ENCODE results near the gene FGGY.

- TF ChIP-seq GLIS2 (tag by site-specific recombination; IDR thresholded peaks at IDR 0.05) (no peak), ZNF670 (tag by site-specific recombination; IDR thresholded peaks at IDR 0.05; ENCODE audit: low read depth) (no peak), ZNF292 (tag by site-specific recombination; IDR thresholded peaks at IDR 0.05; ENCODE audit: borderline replicate concordance, low read depth) (no peak), ZNF830 (tag by site-specific recombination; IDR thresholded peaks at IDR 0.05; ENCODE audit: low read depth) (no peak), ZNF302 (tag by site-specific recombination; IDR thresholded peaks at IDR 0.05; ENCODE audit: low read depth) (no peak), ZNF791 (tag by site-specific recombination; IDR thresholded peaks at IDR 0.05) (no peak), ZNF558 (tag by site-specific recombination; IDR thresholded peaks at IDR 0.05) (no peak), BCL11B (tag by site-specific recombination; IDR thresholded peaks at IDR 0.05; ENCODE audit: low read depth) (no peak), GLIS1 (tag by site-specific recombination; IDR thresholded peaks at IDR 0.05) (no peak)
- TF ChIP-seq, protein P1, sequence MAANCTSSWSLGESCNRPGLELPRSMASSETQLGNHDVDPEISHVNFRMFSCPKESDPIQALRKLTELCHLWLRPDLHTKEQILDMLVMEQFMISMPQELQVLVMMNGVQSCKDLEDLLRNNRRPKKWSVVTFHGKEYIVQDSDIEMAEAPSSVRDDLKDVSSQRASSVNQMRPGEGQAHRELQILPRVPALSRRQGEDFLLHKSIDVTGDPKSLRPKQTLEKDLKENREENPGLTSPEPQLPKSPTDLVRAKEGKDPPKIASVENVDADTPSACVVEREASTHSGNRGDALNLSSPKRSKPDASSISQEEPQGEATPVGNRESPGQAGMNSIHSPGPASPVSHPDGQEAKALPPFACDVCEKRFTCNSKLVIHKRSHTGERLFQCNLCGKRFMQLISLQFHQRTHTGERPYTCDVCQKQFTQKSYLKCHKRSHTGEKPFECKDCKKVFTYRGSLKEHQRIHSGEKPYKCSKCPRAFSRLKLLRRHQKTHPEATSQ (tag by site-specific recombination; IDR thresholded peaks at IDR 0.05): no peak
- TF ChIP-seq, protein P2, sequence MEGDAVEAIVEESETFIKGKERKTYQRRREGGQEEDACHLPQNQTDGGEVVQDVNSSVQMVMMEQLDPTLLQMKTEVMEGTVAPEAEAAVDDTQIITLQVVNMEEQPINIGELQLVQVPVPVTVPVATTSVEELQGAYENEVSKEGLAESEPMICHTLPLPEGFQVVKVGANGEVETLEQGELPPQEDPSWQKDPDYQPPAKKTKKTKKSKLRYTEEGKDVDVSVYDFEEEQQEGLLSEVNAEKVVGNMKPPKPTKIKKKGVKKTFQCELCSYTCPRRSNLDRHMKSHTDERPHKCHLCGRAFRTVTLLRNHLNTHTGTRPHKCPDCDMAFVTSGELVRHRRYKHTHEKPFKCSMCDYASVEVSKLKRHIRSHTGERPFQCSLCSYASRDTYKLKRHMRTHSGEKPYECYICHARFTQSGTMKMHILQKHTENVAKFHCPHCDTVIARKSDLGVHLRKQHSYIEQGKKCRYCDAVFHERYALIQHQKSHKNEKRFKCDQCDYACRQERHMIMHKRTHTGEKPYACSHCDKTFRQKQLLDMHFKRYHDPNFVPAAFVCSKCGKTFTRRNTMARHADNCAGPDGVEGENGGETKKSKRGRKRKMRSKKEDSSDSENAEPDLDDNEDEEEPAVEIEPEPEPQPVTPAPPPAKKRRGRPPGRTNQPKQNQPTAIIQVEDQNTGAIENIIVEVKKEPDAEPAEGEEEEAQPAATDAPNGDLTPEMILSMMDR (tag by site-specific recombination; IDR thresholded peaks at IDR 0.05): no peak
- TF ChIP-seq, protein P3, sequence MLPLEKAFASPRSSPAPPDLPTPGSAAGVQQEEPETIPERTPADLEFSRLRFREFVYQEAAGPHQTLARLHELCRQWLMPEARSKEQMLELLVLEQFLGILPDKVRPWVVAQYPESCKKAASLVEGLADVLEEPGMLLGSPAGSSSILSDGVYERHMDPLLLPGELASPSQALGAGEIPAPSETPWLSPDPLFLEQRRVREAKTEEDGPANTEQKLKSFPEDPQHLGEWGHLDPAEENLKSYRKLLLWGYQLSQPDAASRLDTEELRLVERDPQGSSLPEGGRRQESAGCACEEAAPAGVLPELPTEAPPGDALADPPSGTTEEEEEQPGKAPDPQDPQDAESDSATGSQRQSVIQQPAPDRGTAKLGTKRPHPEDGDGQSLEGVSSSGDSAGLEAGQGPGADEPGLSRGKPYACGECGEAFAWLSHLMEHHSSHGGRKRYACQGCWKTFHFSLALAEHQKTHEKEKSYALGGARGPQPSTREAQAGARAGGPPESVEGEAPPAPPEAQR (tag by site-specific recombination; IDR thresholded peaks at IDR 0.05): no peak
- TF ChIP-seq, protein P4, sequence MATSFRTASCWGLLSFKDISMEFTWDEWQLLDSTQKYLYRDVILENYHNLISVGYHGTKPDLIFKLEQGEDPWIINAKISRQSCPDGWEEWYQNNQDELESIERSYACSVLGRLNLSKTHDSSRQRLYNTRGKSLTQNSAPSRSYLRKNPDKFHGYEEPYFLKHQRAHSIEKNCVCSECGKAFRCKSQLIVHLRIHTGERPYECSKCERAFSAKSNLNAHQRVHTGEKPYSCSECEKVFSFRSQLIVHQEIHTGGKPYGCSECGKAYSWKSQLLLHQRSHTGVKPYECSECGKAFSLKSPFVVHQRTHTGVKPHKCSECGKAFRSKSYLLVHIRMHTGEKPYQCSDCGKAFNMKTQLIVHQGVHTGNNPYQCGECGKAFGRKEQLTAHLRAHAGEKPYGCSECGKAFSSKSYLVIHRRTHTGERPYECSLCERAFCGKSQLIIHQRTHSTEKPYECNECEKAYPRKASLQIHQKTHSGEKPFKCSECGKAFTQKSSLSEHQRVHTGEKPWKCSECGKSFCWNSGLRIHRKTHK (tag by site-specific recombination; IDR thresholded peaks at IDR 0.05): no peak
These were observed 53.6 kb downstream of the FGGY start for GRCh38 chr1:59350521-59350920.

Measured in HEK293 (cell line).